ENCODE results near the gene ARID2.

ARID2 gene

DNA sequence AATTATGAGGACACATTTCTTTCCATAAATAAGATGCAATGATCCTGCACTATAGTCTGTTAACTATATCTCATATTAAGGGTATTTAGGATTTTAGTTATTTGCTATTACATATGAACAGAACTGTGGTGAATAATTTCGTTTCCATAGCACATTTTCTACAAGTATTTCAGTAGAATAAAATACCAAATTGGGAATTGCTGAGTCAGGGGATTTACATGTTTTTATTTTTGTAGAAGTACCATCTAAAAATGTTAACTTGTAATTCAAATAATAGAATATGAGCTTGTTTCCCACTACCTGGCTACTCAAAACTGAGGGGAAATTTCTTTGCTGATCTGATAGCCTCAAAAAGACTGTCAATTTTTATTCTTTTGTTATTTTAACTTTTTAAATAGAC, 136.8 kb downstream of the ARID2 start:
- no peak for DNase-seq

GRCh38 chr12:45872446-45872845, 142.9 kb downstream of the ARID2 start:
- DNase-seq, result no peak

DNA sequence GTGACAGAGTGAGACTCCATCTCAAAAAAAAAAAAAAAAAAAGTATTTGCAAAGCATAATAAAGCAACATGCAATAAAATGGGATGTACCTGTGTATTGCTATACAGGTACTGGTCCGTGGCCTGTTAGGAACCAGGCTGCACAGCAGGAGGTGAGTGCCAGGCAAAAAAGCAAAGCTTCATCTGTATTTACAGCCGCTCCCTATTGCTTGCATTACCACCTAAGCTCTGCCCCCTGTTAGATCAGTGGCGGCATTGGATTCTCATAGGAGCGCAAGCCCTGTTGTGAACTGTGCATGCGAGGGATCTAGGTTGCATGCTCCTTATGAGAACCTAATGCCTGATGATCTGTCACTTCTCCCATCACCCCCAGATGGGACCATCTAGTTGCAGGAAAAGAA, 147.6 kb downstream of the ARID2 start:
- DNase-seq, result no peak

DNA sequence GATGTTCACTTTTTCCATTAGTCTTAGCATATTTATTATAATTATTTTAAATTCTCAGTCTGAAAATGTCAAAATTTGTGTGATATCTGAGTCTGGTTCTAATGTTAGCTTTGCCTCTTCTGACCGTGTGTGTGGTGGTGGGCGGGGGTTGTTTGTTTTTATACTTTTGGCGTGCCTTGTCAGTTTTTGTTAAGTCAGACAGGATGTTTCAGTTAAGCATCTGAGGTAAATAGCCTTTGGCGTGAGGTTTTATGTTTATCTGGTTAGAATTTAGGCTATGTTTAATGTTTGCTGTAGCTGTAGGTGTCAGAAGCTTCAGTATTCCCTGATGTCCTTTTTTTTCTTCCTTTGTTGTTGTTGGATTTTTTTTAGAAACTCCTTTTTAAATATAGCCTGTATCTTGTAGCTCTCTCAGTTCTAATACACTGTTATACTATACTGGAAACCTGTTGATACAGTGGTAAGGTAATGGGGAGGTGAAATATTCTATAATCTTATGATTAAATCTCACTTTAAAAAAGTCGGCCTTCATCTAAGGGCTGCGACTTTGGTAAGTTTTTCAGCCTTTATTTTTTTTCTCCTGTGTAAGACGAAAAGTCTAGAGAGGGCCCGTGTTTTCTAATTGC, 149.2 kb downstream of the ARID2 start:
- DNase-seq, result peak; percentile 7 to 50

GRCh38 chr12:45879363-45879895, 149.9 kb downstream of the ARID2 start:
- DNase-seq, result no peak

DNA sequence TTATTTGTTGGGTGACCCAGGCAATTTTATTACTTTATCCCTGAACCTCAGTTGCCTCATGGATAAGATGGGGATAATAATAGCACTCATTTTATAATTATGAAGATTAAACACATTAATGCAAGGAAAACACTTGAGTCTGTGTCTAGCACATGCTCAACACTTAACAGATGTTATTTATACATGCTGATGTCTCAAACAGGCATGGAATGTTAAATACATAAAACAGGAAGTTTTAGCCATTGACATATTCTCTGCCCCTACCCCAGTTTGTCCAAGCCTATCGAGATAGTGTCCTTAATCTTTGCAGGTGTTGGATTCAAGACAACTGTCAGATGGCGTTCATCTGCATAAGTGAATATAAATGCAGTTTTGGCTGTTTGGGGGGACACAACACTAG, 151.0 kb downstream of the ARID2 start:
- no peak for DNase-seq

- DNase-seq, result no peak
These were observed 153.7 kb downstream of the ARID2 start for GRCh38 chr12:45883187-45883586.

DNA sequence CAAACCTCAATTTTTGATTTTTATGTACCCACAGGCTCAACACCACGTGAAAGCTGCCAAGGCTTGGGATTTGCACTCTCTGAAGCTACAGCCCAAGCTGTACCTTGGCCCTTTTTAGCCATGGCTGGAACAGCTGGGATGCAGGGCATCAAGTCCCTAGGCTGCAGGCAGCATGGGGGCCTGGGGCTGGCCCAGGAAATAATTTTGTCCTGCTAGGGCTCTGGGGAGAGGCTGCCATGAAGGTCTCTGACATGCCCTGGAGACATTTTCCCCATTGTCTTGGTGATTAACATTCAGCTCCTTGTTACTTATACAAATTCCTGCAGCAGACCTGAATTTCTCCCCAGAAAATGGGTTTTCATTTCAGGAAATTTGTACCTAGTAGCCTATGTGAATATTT, 157.2 kb downstream of the ARID2 start:
- DNase-seq, result no peak

DNA sequence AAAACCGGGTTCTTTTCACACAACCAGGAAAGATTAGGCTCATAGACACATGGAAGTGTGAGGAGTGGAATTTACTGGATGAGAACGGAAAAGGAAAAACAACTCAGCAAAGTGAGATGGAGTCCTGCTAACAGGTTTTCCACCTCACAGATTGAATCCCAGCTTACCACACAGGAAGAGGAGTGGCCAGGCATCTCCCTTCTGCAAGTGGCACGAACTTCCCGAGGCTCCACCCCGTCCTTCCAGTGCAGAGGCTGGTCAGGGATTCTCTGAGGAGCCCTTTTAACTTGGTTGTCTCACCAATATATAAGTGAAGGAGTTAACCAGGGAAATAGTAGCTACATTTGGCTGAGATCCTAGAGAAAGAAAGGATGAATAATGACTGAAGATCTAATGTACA, 158.0 kb downstream of the ARID2 start:
- DNase-seq, result no peak

DNA sequence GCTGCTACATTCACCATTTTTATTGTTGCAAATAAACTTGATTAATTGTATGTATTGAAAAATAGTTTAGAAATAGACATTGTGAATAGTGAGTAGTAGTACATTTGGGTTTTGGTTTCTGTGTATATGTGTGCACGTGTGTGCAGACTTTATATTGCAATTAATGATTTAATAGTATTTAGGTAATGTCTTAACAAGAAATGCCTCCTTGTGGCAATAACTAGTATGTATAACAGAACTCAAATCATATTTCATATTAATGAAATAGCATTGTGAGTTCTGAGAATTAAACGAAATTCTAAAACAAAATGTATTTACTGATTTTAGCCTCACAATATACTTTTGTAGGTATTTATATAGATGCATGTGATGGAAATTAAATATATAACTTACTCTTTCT, 160.8 kb downstream of the ARID2 start:
- DNase-seq, result no peak

GRCh38 chr12:45893240-45893639, 163.7 kb downstream of the ARID2 start:
- no peak for DNase-seq

- no peak for DNase-seq
These were observed 166.5 kb downstream of the ARID2 start for GRCh38 chr12:45895961-45896360.

- no peak for DNase-seq
These were observed 168.6 kb downstream of the ARID2 start for GRCh38 chr12:45898094-45898493.

DNA sequence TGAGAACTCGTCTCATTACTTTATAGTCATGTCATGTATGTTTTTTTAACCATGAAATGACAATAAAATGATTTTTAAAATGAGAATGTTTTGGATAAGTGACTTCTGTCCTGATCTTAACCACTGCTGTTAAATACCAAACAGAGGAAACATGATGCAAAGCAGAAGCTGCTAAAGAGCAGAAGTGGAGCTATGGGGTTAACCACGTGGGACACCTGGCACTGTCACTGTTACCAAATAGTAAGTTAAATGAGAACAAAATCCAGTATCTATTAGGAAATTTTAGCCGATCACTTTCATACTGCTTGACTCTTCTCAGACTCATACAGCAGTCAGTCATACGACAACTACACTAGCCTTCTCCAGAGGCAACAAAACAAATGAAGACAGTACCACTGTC, 178.4 kb downstream of the ARID2 start:
- DNase-seq, result no peak

DNA sequence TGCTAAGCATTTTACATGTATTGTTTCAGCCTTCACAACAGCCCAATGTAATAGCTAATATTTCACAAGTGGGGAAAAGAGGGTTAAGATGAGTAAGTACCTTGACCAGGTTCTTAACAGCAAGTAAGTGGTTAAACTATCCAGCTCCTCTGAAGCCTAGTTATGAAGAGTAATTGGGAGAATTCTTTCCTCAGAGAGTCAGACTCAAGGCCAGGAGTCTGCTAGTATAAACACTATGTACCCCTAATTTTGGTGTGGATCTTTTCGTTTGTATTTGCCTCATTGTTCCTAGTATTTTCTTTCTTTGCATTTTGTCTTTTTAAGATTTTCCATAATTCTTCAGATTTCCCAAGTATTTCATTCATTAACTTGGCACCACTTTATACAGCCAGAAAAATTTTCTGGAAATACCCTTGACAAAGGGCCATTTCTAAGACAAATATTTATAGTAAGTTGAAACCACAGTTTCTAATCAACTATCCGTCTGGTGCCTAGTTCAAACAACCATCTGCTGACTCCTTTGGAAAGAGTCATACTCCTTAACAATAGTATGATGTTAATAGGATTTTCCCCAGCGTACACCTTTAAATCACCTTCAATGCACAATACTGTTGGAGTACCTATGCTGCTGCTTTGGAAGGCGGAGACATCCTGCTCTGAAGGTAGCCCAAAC, 179.7 kb downstream of the ARID2 start:
- DNase-seq, result no peak

- DNase-seq, result no peak
These were observed 183.3 kb downstream of the ARID2 start for GRCh38 chr12:45912774-45913173.

- no peak for DNase-seq
These were observed 184.1 kb downstream of the ARID2 start for GRCh38 chr12:45913631-45914030.

GRCh38 chr12:45914090-45914489, 184.6 kb downstream of the ARID2 start:
- no peak for DNase-seq

GRCh38 chr12:45915405-45915804, 185.9 kb downstream of the ARID2 start:
- DNase-seq, result no peak

DNA sequence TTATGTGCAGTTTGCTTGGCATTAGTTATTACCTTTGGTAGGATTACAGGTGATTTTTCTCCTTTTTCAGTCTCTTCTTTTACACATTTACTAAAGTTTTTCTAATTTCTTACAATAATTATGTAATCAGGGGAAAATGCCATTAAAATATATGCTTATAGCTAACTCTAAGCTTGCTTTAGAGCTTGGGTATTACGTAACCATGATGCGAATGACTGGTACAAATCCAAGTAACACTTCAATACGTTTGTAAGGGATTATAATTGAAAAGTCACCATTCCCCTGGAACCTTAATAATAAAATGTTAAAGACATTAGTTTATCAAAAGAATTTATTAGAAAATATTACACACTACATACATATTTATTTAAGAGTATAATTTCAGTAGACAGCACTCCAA, 189.3 kb downstream of the ARID2 start:
- no peak for DNase-seq

GRCh38 chr12:45928309-45928708, 198.8 kb downstream of the ARID2 start:
- DNase-seq, result no peak

DNA sequence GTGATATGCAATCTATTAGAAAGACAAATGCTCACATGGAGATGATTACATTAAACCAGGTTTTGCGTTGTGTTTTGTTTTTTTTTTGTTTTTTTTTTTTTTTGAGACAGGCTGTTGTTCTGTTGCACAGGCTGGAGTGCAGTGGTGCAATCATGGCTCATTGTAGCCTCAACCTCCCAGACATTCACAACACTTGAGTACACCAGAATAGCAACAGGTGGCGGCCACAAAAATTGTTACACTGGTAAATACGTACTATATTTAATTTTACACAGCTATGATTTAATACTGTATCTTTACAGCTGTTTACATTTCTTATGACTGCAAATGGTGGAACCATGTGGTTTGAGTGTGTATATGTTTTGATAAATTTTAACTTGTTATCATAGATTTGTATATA, 200.9 kb downstream of the ARID2 start:
- no peak for DNase-seq

- no peak for DNase-seq
These were observed 204.0 kb downstream of the ARID2 start for GRCh38 chr12:45933504-45933903.

DNA sequence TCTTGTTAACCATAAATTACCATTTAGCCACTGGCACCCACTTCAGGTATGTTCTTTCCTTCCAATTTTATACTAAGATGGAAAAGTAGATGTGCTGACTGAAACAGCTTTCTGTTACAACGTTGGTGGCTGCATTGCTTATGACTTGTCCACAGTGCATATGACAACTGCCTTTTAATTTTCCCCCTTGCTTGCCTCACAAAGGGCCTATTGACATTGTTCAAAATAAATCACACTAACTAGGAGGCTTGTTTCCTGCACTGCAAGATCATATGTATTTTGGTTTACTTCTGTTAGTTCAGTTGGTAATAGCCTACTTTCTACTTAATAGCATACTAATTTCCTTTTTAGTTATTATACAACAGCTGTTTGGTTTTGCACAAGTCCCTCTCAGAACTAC, 205.4 kb downstream of the ARID2 start:
- DNase-seq, result no peak

- no peak for DNase-seq
These were observed 209.1 kb downstream of the ARID2 start for GRCh38 chr12:45938566-45938965.
